Right lobe of liver (tissue), 4 donors: ENCODE measurements around the gene TWF2.

Source experiments
- CTCF ChIP-seq, 4 donors: fragments of 200-600 bp in 3 of 4; fragments of 450-650 bp in 1 of 4; IDR thresholded peaks; one replicate each; pipeline versions ENCODE4 v1.5.1 to v1.8.0; 2016 to 2022; ENCODE audit warnings: antibody characterized with exemption in 4 of 4, mild to moderate bottlenecking in 2 of 4
- POLR2A ChIP-seq: fragments of 450-650 bp; IDR thresholded peaks from one replicate; pipeline ENCODE4 v1.6.1; 2017; ENCODE audit warnings: antibody characterized with exemption, mild to moderate bottlenecking
- donor health status: DM: no; HTN: no; CAD: no.
- donor health status: DM: no; HTN: no; CAD: no.
- donor health status: DM: no; HTN: yes; CAD: no.

GRCh38 chr3:52237006-52237656, 1.8 kb downstream of the TWF2 start:
- TF ChIP-seq CTCF (IDR thresholded peaks at IDR 0.05) = no peak
- TF ChIP-seq POLR2A = no peak
